Activated CD4-positive, alpha-beta T cell treated with anti-CD3 and anti-CD28 coated beads, Interleukin-2, Interleukin-6, amounts not matched to agents 100 ng/mL and 50 ng/mL, durations not matched to agents 16 hours and 8 hours (primary cell): ENCODE measurements around the gene PIP5KL1.

ENCODE experiments used
- DNase-seq: peaks from one replicate; pipeline ENCODE4 v3.0.0-alpha.2; 2020

The PIP5KL1 gene

DNA sequence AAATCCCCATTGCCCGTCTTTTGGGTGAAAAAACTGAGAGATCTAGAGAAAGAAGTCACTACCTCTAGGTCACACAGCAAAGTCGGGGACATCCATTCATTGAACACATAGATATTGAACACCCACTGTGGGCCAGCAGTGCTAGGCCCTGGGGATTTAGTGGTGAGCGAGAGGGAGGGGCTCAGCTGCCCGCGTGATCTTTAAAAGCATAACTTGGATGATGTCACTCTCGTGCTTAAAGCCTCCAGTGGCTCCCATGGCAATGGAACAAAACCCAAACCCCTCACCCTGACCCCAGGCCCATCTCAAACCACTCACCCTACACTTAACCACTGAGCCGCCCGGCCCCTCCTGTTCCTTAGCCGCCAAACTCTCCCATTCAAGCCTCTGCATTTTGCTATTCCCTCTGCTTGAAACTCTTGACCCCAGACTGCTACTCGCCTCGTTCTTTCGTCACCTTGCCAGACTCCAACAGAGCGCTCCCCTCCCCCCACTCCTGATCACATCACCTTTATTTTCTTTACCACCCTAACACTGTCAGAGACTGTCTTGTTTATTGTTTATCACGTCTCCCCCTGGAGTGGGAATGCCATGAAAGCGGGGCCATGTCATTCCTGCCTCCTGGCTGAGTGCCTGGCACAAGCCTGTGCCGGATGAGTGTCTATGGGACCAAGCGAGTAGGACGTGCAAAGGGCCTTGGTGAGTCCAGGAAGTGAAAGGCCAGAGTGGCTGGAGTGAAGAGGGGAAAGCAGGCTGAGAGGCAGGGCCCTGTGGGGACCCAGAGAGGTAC lies 710 bp upstream of the PIP5KL1 start:
- no peak for DNase-seq

- DNase-seq, result no peak
These were observed 975 bp downstream of the PIP5KL1 start for GRCh38 chr9:127929625-127929979.

DNA sequence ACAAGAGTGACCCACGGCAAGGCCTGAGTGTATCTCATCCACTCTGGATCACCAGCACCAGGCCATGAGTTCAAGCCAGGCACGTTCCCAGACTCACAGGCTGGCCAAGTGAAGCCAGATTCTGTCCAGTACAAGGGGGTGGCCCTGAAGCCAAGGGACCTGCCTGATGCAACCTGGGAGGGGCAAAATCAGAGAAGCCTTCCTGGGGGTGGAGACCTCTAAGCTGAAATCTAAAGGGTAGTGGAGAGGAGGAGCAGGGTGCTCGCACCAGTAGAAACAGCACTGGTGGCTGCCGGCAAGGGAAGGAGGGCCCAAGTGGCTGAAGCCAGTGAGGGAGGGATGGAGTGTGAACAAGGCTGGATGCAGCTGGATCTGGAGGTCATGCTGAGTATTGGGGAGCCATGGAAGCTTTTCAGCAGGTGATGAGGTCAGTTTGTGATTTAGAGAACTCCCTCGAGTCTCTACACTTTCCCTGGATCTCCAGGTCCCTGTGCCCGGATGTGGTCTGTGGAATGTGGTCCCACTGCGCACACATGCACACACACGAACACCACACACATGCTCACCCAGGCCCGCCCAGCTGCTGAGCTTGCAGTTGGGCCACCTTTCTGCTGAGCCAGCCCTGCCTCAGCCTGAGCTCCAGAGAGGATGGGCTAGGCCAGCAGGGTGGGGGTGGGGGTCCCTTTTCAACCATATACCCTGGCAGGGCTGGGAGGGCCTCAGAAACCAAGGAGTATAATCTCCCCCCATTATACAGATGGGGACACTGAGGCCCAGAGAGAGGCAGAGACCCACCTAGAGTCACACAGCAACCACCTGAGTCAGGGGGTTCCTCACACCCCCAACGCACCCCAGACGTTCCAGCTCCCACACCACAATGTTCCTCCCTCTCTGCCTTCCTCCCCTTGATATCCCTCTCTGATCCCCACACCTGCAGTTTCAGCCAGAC lies 1.6 kb downstream of the PIP5KL1 start:
- no peak for DNase-seq

DNA sequence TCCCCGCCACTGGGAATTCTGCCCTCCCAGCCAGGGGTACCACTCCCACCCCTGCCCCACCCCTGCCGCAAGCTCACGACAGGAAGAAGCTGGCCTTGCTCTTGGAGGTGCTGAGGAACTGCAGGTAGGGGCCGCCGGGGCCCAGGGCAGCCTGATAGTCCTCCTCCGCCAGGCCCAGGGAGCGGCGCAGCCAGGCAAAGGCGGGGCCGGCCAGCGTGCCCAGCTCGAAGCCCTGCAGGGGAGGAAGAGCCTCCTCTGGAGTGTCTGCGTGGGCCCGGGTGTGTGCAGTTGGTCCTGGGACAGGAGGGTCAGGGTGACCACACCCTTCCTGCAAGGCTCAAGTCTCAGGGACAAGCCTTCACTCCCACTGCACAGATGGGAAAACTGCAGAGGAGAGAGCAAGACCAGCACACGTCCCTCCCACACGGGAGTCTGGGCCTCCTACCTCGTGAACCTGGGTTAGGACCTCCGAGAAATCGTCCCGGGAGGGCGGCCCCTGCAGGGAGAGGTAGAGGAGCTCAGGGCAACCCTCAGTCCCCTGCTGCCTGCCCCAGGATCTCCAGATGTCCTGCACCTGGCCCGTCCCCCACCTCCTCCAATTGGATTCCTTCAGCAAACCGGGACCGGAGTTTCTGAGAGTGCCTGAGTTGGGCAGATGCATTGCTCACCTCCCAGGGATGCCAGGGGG lies 2.4 kb downstream of the PIP5KL1 start:
- no peak for DNase-seq

- peak; percentile 69 for DNase-seq
These were observed 3.2 kb downstream of the PIP5KL1 start for GRCh38 chr9:127927201-127927987.

DNA sequence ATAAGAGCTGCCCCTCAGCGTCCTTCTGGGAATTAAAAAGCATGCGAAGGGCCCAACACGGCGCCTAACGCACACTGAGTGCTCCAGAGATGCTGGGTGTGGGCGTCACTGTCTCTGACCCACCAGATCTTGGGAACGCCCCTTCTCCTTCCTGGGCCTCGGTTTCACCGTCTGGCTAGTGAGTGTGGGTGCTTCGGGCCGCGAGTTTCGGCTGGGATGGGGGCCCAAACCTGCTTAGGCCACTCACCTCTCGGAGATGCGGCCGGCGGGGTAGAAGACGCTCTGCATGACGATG lies 3.7 kb downstream of the PIP5KL1 start:
- DNase-seq, result no peak

DNA sequence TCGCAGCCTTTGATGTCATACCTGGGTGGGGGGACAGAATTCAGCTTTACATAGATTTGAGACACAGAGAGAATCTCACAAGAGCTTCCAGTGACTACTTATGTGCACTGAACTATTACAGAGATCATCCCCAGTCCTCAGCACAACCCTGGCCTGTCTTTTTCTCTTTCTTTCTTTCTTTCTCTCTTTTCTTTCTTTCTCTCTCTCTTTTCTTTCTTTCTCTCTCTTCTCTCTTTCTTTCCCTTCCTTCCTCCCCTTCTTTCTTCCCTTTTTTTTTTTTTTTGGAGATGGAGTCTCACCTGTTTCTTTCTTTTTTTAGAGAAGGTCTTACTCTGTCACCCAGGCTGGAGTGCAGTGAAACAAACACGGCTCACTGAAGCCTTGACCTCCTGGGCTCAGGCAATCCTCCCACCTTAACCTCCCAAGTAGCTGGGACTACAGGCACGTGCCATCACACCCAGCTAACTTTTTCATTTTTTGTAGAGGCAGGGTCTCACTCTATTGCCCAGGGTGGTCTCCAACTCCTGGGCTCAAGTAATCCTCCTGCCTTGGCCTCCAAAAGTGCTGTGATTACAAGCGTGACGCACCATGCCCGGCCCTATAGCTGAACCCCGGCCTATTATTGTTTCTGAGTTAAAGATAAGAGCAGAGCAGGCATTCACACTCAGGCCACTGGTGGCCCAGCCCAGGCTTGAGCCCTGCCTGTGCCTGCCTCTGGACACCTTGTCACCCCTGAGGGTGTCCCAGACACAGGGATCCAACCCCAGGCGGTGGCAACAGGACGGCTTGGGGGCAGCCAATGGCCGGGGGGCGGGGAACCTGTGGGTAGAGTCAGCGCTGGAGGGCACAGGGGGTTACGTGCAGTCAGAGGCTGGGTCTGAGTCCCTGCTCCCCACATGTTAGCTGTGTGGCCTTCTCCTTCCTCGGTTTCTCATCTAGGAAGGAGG lies 4.3 kb downstream of the PIP5KL1 start:
- no peak for DNase-seq

DNA sequence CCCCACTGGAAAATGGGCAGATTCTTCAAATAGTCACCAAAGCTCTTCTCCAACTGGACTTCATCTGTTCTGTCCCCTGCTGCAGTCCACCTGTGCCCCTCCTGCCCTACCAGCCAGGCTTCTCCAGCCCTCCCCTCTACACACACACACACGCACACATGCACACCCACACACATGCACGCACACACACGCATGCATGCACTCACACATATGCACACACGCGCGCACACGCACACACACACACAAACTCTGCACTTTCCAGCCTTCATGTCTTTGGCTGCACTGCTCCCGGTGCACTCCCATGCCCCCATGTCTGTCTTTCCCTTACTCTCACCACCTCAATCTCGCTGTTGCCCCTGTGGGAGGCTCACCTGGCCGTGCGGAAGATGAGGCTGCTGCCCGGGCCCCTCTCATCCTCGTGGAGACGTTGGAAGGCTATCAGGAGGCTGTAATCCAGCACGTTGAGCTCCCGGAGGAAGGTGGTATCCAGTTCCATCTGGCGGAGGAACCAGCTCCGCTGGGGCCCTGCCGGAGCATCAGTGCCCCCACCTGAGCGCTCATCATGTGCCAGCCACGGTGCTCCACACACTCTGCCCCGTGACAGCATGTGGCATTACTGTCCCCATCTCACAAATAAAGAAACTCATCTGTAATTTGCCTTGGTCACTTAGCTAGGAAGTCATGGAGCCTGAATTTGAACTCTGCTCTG lies 5.7 kb downstream of the PIP5KL1 start:
- DNase-seq, result no peak

DNA sequence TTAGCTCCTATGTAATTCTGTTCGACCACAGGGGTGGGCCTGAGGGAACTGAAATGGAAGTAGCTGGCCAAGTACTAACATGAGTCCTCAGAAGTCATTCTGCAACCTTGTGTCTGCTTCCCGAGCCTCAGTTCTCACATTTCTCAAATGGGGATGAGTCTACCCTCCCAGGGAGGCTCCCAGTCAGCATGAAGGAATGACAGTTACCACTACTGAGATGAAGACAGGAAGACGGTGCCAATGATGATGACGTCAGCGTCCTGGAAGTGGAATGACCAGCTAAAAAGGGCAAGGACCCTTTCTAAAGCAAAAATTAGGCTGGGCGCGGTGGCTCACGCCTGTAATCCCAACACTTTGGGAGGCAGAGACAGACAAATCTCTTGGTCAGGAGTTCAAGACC lies 6.8 kb downstream of the PIP5KL1 start:
- no peak for DNase-seq

- DNase-seq, result no peak
These were observed 7.5 kb downstream of the PIP5KL1 start for GRCh38 chr9:127923046-127923445.

DNA sequence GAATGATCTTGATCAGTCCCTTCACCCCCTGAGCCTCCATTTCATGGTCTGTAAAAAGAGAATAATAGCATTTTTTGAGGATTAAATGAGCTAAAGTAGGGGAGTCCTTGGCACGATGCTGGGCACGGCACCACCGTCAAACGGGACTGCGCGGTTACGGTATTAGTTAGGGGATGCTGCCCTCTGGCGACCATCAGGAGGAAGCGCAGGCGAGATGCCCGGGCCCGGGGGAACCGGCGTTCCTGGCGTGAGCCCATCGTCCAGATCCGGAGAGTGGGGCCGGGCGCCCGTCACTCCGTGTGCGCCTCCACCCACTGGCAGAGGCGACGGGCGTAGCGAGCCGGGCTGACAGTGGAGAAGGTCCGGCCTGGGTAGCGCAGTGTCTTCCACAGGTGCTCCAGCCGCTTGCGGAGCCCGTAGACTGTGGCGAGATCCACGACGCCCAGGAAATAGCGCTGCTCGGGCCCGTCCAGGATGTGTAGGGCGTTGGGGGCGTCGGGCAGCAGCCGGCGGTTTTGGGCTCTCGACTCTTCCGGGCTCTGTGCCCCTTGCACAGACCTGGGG lies 8.9 kb downstream of the PIP5KL1 start:
- DNase-seq, result peak; percentile 84

GRCh38 chr9:127920794-127921193 lies 9.8 kb downstream of the PIP5KL1 start:
- DNase-seq, result no peak

GRCh38 chr9:127919253-127919815 lies 11.2 kb downstream of the PIP5KL1 start:
- no peak for DNase-seq

DNA sequence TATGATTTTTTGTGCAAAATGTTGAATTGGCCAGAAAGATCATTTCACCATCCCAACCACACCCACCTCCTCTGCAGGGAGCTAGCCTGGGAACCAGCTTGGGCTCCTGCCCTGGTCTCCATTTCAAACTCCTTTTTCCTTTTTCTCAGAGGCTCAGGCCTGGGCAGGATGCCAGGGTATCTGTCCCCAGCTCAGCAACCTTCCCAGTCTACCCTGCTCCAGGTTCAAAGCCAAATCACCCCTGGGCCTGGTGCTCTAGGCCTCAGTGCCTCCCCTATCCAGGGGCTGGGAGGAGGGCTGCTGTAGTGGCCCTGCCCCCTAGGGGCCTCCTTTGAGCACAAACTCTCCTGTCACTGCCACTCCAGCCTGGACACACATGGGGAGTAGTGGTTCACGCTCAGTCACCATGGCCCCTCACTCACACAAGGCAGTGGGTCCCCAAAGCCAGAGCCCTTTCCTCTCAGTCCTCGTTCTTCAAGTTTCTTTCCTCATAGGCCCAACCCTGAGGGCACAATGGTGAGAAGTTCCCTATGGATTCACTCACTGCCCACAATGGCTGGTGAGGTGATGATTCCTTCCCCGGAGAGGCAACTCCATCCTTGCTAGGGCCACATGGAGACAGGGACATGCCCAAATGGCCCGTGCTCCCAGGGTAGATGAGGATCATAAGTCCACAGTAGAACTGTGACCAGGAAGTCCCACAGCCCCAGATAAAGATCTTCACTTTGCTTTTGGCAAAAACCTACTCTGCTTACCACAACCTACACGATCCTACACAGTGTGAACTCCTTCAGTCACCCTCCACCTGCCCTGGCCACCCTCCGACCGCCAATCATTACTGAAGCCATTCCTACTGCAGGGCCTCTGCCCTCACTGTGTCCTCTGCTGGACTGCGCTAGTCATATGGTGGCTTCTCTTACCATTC lies 12.1 kb downstream of the PIP5KL1 start:
- DNase-seq, result no peak

GRCh38 chr9:127917603-127918002 lies 13.0 kb downstream of the PIP5KL1 start:
- no peak for DNase-seq

DNA sequence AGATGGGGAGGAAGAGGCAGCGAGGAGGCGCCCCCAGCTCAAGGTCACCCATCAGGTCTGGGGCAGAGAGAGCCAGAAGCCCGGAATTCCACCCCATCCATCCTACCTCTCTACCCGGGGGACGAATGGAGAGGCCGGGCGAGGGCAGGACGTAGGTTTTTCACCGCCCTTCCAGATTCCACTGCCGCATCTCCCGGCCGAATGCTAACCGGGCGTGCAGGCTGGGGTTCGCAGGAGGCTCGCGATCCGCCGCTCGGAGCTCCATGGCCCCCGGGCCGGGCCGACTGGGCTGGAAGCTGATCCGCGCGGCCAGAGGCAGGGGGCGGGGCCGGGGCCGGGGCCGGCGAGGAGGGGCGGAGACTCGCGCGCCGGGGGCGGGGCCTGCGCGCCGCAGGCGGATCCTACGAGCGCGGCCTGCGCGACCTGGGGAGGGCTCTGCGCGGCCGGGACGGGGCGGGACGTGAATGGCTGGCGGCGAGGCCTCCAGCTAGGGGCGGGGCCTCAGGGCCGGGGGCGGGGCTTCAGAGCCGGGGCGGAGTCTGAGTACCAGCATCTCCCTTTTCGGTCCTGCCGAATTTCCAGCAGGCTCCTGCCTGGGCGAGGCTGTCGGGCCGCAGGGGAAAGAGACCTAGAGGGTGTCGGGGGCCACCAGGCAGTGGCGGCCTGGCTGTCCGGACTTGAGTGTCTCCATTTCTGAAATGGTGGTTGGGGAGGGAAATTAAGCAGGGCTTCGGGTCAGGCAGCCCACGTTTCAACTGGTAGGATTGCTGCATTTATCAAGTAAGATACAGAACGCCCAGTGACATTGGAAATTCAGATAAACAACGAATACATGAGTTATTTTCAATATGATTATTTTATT lies 13.6 kb downstream of the PIP5KL1 start, which contains the start of gene ST6GALNAC4:
ST6GALNAC4 (minus strand) TSS at position 322 of the 862 bp plus-strand sequence. CDS start 622 bp downstream, outside the sequence.
- DNase-seq, result peak; percentile 97

DNA sequence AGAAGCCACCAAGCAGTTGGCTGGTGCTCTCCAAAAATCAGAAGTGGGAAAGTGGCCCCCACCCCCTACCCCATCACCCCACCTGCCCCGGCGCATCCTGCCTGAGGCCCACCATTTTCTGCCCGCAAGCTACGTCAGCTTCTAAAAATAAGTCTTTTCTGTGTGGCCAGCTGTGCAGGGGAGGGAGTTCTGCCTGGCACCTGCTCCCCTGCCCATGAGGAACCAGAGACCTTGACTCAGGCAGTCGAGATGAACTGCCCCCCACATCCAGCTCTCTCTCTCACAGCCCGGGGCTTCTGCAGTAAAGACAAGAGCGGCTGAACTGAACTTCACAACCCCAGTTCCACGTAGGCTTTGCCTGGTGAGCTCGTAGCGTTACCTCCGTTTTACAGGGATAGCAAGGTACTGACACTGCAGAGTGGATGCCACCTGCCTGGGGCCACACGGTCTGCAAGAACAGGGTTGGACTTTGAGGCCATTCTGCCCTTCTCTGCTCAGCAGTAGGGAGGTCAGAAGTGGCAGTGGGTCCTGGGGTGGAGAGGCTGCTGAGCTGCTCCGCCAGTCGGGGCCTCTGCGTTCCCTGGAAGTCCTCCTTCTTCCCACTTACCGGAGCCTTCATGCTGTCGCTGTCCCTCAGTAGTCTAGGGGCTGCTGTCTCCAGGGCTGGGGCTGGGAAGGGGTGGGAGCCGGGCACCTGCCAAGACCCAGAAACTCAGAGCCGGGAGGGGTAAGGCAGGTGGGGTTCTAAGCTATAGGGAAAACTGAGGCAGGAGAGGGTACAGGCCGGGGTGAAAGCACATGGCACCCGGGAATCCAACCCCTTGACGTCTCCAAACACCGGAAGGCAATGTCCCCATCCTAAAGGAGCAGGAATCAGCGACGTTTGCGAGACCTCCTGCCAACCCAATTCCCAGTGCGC lies 14.5 kb downstream of the PIP5KL1 start:
- no peak for DNase-seq
